ENCODE results near the gene LRMDA.

Gene LRMDA

GRCh38 chr10:76435157-76435556, 1003.7 kb downstream of the LRMDA start:
- peak; percentile 12 for DNase-seq

- DNase-seq = no peak
Observed at GRCh38 chr10:76436401-76436811, 1005.0 kb downstream of the LRMDA start.

DNA sequence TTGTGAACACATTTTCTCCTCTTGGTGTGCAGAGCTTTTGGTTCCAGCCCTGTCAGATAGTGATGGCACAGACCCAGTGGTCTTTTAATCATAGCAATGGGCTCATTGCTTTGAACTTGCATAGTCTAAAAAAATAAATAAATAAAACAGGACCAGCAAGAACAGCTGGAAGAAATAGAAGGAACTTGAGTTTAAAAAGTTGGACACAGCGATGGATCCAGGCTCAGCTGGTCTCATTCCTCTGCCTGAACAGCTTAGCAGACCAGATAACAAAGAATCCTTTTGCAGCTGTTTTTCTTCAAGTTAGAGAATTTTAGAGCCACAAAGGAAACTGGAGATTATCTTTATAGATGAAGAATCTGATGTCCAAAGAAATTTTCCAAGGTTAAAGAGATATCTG, 1005.6 kb downstream of the LRMDA start:
- DNase-seq = no peak

DNA sequence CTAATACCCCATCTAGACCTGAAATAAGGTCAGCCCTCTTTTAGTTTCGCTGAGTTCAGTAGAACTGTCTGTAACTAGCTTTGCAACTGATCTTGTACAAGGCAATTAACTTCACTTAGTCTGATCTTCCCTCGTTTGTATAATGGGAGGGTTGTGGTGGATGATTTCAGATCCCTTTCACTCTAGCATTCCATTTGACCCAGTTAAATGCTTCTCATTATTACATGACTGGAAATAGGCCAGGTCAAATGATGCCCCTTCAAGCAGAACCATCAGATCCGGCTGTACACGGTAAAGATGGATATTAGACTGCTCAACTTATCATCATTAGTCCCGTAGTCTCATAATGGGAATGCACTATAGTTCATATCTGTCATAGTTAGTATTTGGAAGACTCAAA, 1009.0 kb downstream of the LRMDA start:
- no peak for DNase-seq

DNA sequence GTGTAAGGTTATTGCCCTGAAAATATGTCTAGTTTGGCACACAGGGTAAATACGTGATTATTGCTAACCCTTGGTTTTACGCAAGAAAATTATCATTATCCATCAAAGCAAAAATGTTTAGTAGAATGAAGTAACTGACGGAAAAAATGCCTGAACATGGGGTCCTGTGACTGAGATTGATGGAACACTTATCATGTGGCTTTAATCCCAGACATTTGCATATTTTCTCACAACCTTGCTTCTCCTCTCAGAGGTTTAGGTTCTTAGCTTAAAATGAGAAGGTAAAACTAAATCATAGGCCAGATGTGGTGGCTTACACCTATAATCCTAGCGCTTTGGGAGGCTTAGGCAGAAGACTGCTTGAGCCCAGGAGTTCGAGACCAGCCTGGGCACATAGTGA, 1010.7 kb downstream of the LRMDA start:
- DNase-seq = no peak

DNA sequence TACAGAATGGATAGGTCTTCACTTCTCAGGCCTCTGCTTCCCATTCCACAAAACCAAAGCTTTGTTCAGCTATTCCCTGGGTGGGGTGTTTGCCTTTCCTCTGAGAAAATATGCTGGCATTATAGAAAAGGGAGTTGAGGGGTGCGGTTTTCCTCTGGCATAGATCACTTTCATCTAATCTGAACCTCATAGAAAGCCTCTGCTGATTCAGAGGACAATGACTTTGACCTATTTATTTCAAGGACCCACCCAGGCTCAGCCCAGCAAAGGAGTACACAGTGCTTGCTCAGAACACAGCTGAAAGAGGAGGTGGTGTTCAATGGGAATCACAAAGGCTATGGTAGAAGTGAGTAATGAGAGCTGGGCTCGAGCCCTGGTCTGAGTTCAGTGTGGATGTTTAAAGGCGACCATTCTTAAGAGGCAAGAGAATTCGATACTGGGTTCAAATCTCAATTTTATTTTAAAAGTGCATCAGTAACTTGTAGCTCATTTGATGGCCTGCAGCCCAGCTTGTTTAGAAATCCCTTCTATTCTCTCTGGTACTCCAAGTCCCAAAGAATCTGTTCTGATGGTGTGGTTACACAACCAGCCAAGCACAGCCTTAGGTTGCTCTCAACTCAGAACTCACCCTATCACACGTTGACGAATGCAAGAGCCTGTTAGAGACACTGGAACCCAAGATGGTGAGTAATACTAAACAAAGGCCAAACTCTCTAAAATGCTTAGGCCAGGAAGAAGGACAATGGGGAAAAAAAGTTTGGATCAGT, 1012.8 kb downstream of the LRMDA start:
- no peak for DNase-seq

GRCh38 chr10:76447578-76447977, 1016.2 kb downstream of the LRMDA start:
- no peak for DNase-seq

- DNase-seq = no peak
Observed at GRCh38 chr10:76451911-76452310, 1020.5 kb downstream of the LRMDA start.

- DNase-seq = no peak
Observed at GRCh38 chr10:76453332-76453731, 1021.9 kb downstream of the LRMDA start.

DNA sequence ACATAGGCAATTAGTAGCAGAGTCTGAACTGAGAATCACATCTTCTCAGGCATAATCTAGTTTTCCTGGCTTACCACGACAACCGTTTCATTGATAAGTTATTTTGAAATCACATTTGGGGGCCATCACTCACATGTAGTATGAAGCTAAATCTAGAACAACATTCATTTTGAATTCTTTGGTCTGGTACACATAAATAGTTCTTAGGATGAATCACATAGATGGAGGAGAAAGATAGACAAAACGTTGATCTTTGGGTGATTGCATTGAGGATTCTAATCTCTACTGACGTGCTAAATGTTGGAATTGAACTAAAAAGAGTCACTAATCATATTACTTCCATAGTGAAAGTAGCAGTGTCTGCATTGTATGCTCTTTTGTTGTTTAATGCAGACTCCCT, 1022.6 kb downstream of the LRMDA start:
- DNase-seq = no peak

DNA sequence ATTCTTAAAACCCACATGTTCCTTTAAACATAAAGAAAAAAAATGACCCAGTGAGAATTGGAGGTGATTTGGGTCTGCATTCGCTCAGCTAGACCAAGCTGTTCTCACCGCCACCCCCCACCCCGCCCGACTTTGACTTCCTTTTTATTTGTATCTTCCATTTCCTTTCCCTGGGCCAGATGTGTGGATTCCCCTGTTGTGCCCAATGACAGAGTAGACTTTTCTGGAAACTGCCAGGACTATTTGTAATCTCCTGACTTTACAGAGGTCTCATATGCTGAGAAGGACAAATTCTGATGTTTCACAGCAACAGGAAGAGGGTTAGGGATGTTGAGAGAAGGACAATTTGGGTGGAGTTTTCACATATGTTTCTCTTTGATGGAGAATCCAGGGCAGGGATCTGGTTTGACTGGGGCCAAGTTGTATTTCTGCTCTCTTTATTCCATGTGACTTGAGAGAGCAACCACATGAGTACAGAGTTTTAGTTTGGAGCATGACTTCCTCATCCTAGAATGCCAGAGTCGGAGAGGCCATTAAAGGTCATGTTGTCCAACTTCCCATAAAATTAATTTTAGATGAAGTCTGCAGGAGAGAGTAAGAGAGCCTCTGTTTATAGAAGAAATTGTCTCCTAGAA, 1023.2 kb downstream of the LRMDA start:
- DNase-seq = no peak

DNA sequence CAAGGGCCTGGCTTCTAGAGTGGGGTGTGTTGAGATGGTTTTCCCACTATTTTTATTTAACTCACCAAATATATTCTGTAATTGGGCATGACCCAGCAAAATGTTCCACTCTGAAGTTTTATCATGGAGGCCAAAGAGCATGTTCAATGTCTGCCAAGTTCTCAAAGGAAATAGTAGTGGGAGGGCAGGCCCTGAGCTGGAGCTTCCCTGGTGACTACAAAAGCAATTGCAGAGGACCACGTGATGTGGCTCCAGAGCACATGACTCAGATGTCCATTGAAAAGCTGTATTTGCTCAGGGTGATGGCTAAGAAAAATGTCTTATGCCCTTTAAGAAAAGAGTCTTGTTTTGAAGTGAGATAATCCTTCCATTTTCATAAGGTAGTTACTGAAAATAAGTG, 1024.8 kb downstream of the LRMDA start:
- DNase-seq = no peak

DNA sequence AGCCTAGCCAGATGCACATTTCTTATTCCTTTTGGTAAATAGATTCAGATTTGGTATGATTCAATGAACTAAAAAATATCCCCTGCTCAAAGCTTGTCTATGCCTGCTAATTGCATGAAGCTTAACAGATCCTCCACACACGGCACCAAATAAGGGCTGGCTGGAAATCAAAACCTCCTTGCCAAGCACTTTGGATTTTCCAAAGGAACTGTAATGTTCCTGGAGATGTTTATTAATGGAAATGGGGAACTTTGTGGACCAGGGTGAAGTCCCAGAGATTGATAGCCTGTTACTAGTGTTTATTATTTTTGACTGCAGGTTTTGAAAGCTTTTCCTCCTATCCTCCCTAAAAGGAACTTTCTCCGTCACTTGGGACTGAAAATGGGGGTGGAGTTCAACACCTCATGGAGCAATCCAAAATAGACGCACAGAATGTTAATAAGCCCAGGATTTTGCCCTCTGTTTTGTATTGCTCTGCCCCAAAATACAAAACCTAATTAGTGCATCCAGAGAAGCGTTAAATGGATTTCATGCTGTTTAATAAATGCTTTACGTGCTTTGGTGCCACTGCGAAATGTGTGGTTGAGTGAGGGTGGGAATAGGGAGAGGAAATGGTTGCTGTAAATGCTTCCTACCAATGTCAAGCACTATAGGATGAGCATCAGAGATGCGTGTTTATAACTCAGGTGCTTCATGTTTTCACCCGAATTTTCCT, 1027.7 kb downstream of the LRMDA start:
- no peak for DNase-seq

GRCh38 chr10:76461024-76461423, 1029.6 kb downstream of the LRMDA start:
- no peak for DNase-seq

DNA sequence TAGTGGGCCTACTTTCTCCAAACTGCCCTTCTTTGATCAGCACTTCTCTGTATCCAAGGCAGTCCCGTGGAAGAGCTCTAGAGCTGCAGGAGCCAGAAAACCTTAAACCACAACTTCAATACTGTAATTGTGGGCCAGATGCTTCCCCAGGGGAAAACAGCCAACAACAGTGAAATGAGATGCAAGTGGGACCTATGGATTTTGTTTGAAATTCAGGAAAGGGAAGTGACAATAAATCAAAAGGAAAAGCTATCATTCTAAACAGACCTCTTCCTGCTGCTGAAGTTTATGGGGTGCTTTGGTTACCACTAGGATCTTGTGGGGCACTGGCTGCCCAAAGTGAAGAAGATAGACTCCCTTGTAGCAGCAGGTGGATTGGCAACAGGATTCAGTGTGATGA, 1031.7 kb downstream of the LRMDA start:
- no peak for DNase-seq

DNA sequence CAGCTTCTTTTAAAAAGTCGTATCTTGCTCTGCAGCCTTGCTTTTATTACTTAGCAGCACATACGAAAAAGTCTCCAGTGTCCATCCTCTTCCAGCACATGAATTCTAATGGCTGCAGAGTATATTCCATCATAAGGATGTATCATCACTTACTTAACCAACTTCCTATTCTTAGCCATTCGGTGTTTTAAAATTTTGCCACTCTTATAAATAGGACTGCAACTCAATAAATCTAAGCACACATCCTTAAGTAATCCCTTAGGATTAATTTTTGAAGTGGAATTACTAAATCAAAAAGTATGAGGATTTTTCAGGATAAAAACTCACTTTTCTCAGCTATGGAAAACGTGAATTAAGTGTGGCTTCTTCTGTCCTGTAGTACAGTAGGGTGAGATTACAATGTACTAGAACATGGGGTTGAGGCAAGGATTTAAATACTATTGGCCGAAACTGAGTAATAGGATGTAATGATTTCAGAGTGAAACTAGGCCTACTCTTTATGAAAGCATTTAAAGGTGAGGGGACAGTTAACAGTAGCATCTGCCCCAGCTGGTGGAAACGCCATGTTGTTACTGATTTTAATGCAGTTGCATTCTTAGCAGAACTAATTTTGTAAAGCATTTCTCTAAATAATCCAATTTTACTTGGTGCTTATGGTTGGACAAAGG, 1035.5 kb downstream of the LRMDA start:
- no peak for DNase-seq

DNA sequence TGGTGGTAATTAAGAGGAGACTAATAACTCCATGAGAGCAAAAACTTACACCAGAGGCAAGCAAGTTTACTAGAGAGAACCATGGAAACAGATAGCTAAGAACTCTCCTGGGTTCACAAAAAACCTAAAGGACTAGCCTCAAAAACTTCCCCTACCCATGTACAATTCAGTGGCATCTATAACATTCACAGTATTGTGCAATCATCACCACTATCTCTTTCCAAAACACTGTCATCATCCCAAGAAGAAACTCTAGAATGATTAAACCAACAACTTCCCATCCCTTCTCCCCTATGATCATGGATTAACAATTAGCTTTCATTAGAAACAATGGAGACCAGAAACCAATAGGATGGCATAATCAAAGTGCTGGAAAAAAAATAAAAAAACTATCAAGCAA, 1038.3 kb downstream of the LRMDA start:
- no peak for DNase-seq

DNA sequence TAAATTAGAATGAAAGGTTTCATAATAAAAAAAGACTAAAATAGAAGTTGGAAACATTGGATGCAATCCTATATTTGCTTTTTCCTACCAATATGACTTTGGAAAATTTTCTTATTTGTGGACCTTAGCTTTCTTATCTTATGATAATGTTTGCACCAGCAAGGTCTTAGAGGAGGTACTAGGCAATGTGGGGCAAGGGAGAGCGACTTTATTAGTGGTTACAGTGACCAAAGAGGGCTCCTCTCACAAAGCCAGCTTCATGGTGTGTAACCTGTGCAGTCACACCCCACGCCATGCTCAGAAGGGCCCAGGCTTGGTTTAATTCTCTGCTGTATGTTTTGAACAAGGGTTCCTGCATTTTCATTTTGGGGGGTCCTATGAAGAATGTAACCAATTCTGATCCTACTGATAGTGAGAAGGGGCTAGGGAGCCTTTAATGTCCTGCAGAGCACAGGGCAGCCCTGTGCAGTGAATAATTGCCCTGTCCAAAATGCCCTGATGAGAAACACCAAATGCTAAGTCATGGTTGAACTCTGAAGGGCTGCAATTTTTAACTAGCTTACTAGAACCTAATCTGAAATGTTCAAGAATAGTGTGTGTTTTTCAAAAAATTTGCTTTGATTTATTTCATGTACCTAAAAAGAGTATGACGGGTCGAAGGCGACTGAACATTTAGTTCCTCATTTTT, 1047.8 kb downstream of the LRMDA start:
- no peak for DNase-seq

- no peak for DNase-seq
Observed at GRCh38 chr10:76481178-76481577, 1049.8 kb downstream of the LRMDA start.

GRCh38 chr10:76487582-76487981, 1056.2 kb downstream of the LRMDA start:
- no peak for DNase-seq

DNA sequence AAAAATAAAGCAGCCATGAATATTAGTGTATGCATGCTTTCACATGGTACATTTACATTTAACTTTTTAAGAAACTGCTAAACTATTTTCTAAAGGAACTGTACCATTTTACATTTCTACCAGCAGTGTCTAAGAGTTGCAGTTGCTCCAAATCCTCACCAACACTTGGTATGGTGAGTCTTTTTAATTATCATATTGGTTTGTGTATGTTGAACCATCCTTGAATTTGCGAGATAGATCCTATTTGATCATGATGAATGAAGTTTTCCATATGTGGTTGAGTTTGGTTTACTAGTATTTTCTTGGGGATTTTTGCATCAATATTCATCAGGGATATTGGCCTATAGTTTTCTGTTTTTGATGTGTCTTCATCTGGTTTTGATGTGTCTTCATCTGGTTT, 1057.2 kb downstream of the LRMDA start:
- DNase-seq = no peak

DNA sequence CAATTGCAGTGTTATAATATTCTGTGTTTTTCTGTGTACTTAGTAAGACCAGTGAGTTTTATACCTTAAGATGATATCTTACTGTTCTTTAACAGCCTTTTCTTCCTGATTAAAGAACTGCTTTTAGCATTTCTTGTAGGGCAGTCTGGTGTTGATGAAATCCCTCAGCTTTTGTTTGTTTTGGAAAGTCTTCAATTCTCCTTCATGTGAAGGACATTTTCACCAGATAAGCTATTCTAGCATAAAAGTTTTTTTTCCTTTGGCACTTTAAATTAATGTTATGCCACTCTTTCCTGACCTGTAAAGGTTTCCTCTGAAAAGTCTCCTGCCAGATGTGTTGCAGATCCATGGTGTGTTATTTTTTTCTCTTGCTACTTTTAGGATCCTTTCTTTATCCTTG, 1059.8 kb downstream of the LRMDA start:
- DNase-seq = no peak

DNA sequence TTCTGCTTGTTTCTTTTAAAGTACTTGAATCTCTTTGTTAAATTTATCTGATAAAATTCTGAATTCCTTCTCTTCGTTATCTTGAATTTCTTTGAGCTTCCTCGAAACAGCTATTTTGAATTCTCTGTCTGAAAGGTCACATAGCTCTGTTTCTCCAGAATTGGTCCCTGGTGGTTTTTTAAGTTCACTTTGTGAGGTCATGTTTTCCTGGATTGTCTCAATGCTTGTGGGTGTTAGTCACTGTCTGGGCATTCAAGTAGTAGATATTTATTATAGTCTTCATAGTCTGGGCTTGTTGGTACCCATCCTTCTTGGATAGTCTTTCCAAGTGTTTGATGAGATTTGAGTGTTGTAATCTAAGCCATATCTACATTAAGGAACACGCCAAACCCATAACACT, 1060.6 kb downstream of the LRMDA start:
- no peak for DNase-seq

Measured in NCI-H82 (cell line).